Stomach (tissue), 9 donors: ENCODE results near the gene ENO3. TPM values are rescaled to one million over a fixed set of nuclear protein-coding genes. Genes with fewer than 3 reads are reported as not detected.

Experiments used
- DNase-seq, 2 donors: peaks; one replicate each; pipeline versions ENCODE4 v3.0.0 to v3.0.0-alpha.2; 2013 to 2019
- H3K27ac ChIP-seq, 5 donors: fragments of 200-600 bp in 4 of 5; sonication (generic) in 4 of 5; one replicate each; pipeline ENCODE4 v1.5.1; 2013 to 2019; ENCODE audit warnings: mild to moderate bottlenecking in 1 of 5, moderate library complexity in 1 of 5
- H3K27me3 ChIP-seq, 3 donors: fragments of 200-600 bp; sonication (generic); one replicate each; pipeline ENCODE4 v1.5.1; 2017 to 2019; ENCODE audit warnings: mixed run types in 1 of 3
- H3K36me3 ChIP-seq, 4 donors: fragments of 200-600 bp; sonication (generic); 1 replicate in 3 of 4; 2 replicates in 1 of 4; pipeline ENCODE4 v1.5.1; 2016 to 2019
- H3K4me1 ChIP-seq, 4 donors: fragments of 200-600 bp; sonication (generic); one replicate each; pipeline ENCODE4 v1.5.1; 2016 to 2019
- H3K4me3 ChIP-seq, 4 donors: fragments of 200-600 bp; sonication (generic) in 3 of 4; one replicate each; pipeline ENCODE4 v1.5.1; 2016 to 2019; ENCODE audit warnings: mild to moderate bottlenecking in 1 of 4
- H3K9me3 ChIP-seq, 4 donors: fragments of 200-600 bp; sonication (generic); one replicate each; pipeline ENCODE4 v1.5.1; 2016 to 2019
- CTCF ChIP-seq, 7 experiments: fragments of 450-650 bp in 4 of 7; fragments of 200-600 bp in 3 of 7; sonication (generic) in 3 of 7; IDR thresholded peaks; one replicate each; pipeline ENCODE4 v1.5.1; 2016 to 2019; ENCODE audit warnings: antibody characterized with exemption in 7 of 7, control low read depth in 2 of 7, mild to moderate bottlenecking in 1 of 7
- EP300 ChIP-seq: sonication (generic); formaldehyde crosslinking; IDR thresholded peaks from one replicate; pipeline ENCODE4 v1.6.1; 2017; ENCODE audit warnings: antibody characterized with exemption
- POLR2A ChIP-seq, 4 donors: fragments of 450-650 bp; IDR thresholded peaks; one replicate each; pipeline ENCODE4 v1.6.1; 2016; ENCODE audit warnings: antibody characterized with exemption in 4 of 4, control low read depth in 2 of 4, mild to moderate bottlenecking in 1 of 4, moderate library complexity in 1 of 4
- POLR2AphosphoS5 ChIP-seq, 3 donors: sonication (generic); formaldehyde crosslinking; IDR thresholded peaks; one replicate each; pipeline ENCODE4 v1.6.1; 2016; ENCODE audit warnings: antibody characterized with exemption in 3 of 3
- WGBS, 5 donors: extraction: QIAGEN DNeasy Blood & Tissue Kit in 3 of 5; methylation state at CpG; one replicate each; pipeline versions ENCODE4 v1.1.5 to v1.1.7; 2013 to 2018; 5-methylcytosine and 5-hydroxymethylcytosine counted together
- intact Hi-C: fragments of 100-400 bp; cut with DNase I; formaldehyde crosslinking; loops from one replicate; pipeline ENCODE4 v1.15.1; 2023; ENCODE audit warnings: low total_unique reads
- polyA plus RNA-seq, 3 donors: library from polyadenylated mRNA; stranded (reverse); fragments of 200-250 nt; gene quantifications; one replicate each; pipeline ENCODE4 v1.2.3, GENCODE V29; 2013
- total RNA-seq, 5 donors: library from RNA; depleted of rRNA; stranded (reverse); fragments of >200 nt; gene quantifications; one replicate each; pipeline versions ENCODE4 v1.1.0 to v1.2.3, GENCODE V29; 2014 to 2016
- donor health status: healthy with polysubstance abuse.
- donor health status: Bipolar disorder and iron deficiency.
- donor health status: healthy.

ENO3 gene
- total and polyA plus RNA-seq, 8 donors, result 1.8 to 12.1 (median 9.3) TPM; not detected in 1

GRCh38 chr17:4934173-4934979 lies 16.5 kb upstream of the ENO3 start:
- DNase-seq, result peak; percentile 64 to 69
- Histone ChIP-seq H3K27ac (peak overlapping the region in 2 of 5 donors; percentile 19 to 32), H3K4me3 (no peak overlapping the region), H3K27me3 (no peaks in the 10 kb centered on the region), H3K9me3 (no peaks in the 10 kb centered on the region), H3K36me3 (peaks cover 25 to 41% (median 27%) of the 10 kb centered on the region in 4 donors), H3K4me1 (peaks cover 21 to 35% (median 29%) of the 10 kb centered on the region in 4 donors)
- intact Hi-C loops, result no loop called here
- TF ChIP-seq CTCF (IDR thresholded peaks at IDR 0.05), result no peak
- peak in 1 of 3 donors; percentile 20 for TF ChIP-seq POLR2AphosphoS5 (IDR thresholded peaks at IDR 0.05)
- 22 to 28% (median 26%) methylated on average over 10 to 14 of the region's 14 CpGs for whole genome bisulfite sequencing, 5 donors

DNA sequence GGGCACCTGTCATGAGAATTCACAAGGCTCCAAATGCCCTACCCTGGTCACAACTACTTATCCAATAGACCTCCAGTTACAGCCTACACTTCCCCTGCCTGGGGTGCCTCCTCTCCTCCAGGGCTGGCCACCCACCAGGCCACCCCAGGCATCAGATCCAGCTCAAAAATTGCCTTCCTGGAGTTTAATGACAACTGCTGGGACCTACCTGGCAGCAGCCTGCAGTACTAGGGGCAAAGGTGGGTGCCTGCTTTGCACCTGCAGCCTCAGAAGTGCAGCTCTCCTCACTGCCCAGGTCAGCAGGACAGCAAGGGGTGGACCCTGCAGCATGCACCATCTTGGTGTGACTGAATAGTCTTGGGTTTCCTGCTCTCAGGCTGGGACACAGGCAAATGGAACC lies 15.3 kb upstream of the ENO3 start:
- H3K36me3 ChIP-seq, result peaks cover 25 to 41% (median 27%) of the 10 kb centered on the region in 4 donors
- no peak overlapping the region for H3K27ac ChIP-seq
- intact Hi-C loops, result no loop called here
- TF ChIP-seq POLR2AphosphoS5 (IDR thresholded peaks at IDR 0.05), result no peak
- TF ChIP-seq POLR2A (IDR thresholded peaks at IDR 0.05), result no peak
- no peak for TF ChIP-seq EP300
- TF ChIP-seq CTCF (IDR thresholded peaks at IDR 0.05), result no peak
- H3K4me3 ChIP-seq, result no peak overlapping the region
- H3K4me1 ChIP-seq, result peaks cover 21 to 36% (median 32%) of the 10 kb centered on the region in 4 donors
- DNase-seq, result no peak
- no peaks in the 10 kb centered on the region for H3K27me3 ChIP-seq
- no peaks in the 10 kb centered on the region for H3K9me3 ChIP-seq

GRCh38 chr17:4936436-4936835 lies 14.5 kb upstream of the ENO3 start:
- peaks cover 25 to 34% (median 27%) of the 10 kb centered on the region in 4 donors for H3K36me3 ChIP-seq
- no peak for DNase-seq
- H3K9me3 ChIP-seq, result no peaks in the 10 kb centered on the region
- no peak overlapping the region for H3K27ac ChIP-seq
- WGBS, 5 donors, result 86 to 98% (median 92%) methylated on average over 2 to 3 of the region's 3 CpGs
- no peak overlapping the region for H3K4me3 ChIP-seq
- TF ChIP-seq POLR2AphosphoS5 (IDR thresholded peaks at IDR 0.05) (no peak), CTCF (IDR thresholded peaks at IDR 0.05) (no peak), EP300 (no peak), POLR2A (IDR thresholded peaks at IDR 0.05) (no peak)
- peaks cover 27 to 44% (median 40%) of the 10 kb centered on the region in 4 donors for H3K4me1 ChIP-seq
- H3K27me3 ChIP-seq, result no peaks in the 10 kb centered on the region
- intact Hi-C loops, result no loop called here

DNA sequence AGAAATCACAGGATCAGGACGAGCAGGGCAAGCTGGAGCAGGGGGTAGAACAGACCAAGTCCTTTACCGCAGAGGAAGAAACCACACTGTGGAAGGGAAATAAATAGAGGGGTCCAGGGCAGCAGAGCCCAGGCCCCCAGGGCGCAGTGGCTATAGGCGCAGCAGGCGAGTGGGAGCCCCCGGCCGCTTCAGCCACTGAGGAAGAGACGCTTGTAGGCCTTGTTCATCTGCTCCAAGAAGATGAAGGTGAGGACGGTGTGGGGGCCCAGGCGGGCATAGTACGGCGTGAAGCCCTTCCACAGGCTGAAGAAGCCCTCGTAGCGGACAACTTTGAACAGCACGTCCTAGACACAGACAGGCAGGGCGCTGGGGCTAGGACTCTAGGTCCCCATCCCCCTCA lies 13.4 kb upstream of the ENO3 start:
- no peak for DNase-seq
- TF ChIP-seq EP300 (no peak), POLR2A (IDR thresholded peaks at IDR 0.05) (no peak)

GRCh38 chr17:4938069-4938491 lies 12.8 kb upstream of the ENO3 start:
- Histone ChIP-seq H3K36me3 (peaks cover 35 to 44% (median 40%) of the 10 kb centered on the region in 4 donors), H3K9me3 (no peaks in the 10 kb centered on the region), H3K4me3 (peak overlapping the region in 1 of 4 donors; percentile 91), H3K27ac (peak overlapping the region in 2 of 5 donors; percentile 24 to 100), H3K27me3 (no peaks in the 10 kb centered on the region), H3K4me1 (peaks cover 39 to 61% (median 56%) of the 10 kb centered on the region in 4 donors)
- TF ChIP-seq EP300 (no peak), POLR2A (IDR thresholded peaks at IDR 0.05) (no peak), POLR2AphosphoS5 (IDR thresholded peaks at IDR 0.05) (no peak), CTCF (IDR thresholded peaks at IDR 0.05) (no peak)
- no peak for DNase-seq
- WGBS, 5 donors, result 83 to 94% (median 92%) methylated on average over 10 to 11 of the region's 11 CpGs
- intact Hi-C loops, result no loop called here

More for the DNA sequence above, 13.4 kb upstream of the ENO3 start:
- peaks cover 36 to 55% (median 51%) of the 10 kb centered on the region in 4 donors for H3K4me1 ChIP-seq
- intact Hi-C loops, result no loop called here
- peaks cover 29 to 38% (median 34%) of the 10 kb centered on the region in 4 donors for H3K36me3 ChIP-seq
- H3K27me3 ChIP-seq, result no peaks in the 10 kb centered on the region
- no peak overlapping the region for H3K4me3 ChIP-seq
- 92 to 97% (median 94%) methylated on average over 16 of the region's 16 CpGs for WGBS, 5 donors
- peak overlapping the region in 1 of 5 donors; percentile 24 for H3K27ac ChIP-seq
- no peaks in the 10 kb centered on the region for H3K9me3 ChIP-seq
